ENCODE measurements around the gene CENPM. TPM values are rescaled to one million over a fixed set of nuclear protein-coding genes. Genes with fewer than 3 reads are reported as not detected.

Gene CENPM
- total and polyA plus RNA-seq, 10 of the 15 experiments (the other 5 are each of a cell fraction or from before 2014, with no cell fraction given): 36.7 to 212 (median 74.7) TPM

GRCh38 chr22:41934284-41935014, 12.5 kb downstream of the CENPM start:
- 91% methylated on average over 17 of the region's 17 CpGs for WGBS (ENCODE audit: insufficient coverage, insufficient replicate concordance, low lambda C conversion rate, missing lambda C conversion rate)
- TF ChIP-seq NBN (IDR thresholded peaks at IDR 0.05) (no peak), MTA2 (IDR thresholded peaks at IDR 0.05; ENCODE audit: low read depth) (no peak), ZNF687 (IDR thresholded peaks at IDR 0.05) (peak; percentile 51), POLR2AphosphoS2 (IDR thresholded peaks at IDR 0.05; ENCODE audit: low read depth, low read length) (0 out of 2 replicates have a peak, but pooled peaks have one; percentile 43), CREM (IDR thresholded peaks at IDR 0.05; ENCODE audit: low read depth) (no peak), E2F4 (IDR thresholded peaks at IDR 0.05; ENCODE audit: low read depth, low read length) (no peak), ZSCAN29 (IDR thresholded peaks at IDR 0.05) (no peak), ETV6 (conservative IDR thresholded peaks at IDR 0.05 in 1 of 2, IDR thresholded peaks at IDR 0.05 in 1 of 2; ENCODE audit: borderline replicate concordance in 1 of 2, low read depth in 1 of 2) (no peak), BRCA1 (IDR thresholded peaks at IDR 0.05; ENCODE audit: low read depth, low read length) (no peak), SREBF2 (IDR thresholded peaks at IDR 0.05; ENCODE audit: low read length) (no peak), RCOR1 (conservative IDR thresholded peaks at IDR 0.05; ENCODE audit: low read depth, low read length) (no peak), NRF1 (conservative IDR thresholded peaks at IDR 0.05; ENCODE audit: low read depth, low read length) (no peak)
- TF ChIP-seq, protein P1, sequence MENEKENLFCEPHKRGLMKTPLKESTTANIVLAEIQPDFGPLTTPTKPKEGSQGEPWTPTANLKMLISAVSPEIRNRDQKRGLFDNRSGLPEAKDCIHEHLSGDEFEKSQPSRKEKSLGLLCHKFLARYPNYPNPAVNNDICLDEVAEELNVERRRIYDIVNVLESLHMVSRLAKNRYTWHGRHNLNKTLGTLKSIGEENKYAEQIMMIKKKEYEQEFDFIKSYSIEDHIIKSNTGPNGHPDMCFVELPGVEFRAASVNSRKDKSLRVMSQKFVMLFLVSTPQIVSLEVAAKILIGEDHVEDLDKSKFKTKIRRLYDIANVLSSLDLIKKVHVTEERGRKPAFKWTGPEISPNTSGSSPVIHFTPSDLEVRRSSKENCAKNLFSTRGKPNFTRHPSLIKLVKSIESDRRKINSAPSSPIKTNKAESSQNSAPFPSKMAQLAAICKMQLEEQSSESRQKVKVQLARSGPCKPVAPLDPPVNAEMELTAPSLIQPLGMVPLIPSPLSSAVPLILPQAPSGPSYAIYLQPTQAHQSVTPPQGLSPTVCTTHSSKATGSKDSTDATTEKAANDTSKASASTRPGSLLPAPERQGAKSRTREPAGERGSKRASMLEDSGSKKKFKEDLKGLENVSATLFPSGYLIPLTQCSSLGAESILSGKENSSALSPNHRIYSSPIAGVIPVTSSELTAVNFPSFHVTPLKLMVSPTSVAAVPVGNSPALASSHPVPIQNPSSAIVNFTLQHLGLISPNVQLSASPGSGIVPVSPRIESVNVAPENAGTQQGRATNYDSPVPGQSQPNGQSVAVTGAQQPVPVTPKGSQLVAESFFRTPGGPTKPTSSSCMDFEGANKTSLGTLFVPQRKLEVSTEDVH (IDR thresholded peaks at IDR 0.05; ENCODE audit: low read depth, partially characterized antibody): no peak

More at GRCh38 chr22:41934284-41935014, 12.5 kb downstream of the CENPM start:
- ChIA-PET POLR2A (interaction anchor here (0.8 to 12.6 kb wide), 4 partner anchors 9 to 72 kb away, joined by 3 to 599 read pairs (median 74); partner anchors contain the start of genes CENPM, SHISA8, SMIM45 and TNFRSF13C), SMC1A (ENCODE audit: uncharacterized antibody, unreplicated experiment) (interaction anchor here (1.5 to 11.9 kb wide), 3 partner anchors 11 to 72 kb away, joined by 4 to 321 read pairs (median 41); partner anchors contain the start of genes CENPM and TNFRSF13C), CTCF (interaction anchor here (0.5 to 8.3 kb wide), 4 partner anchors 10 to 237 kb away, joined by 3 to 234 read pairs (median 4); partner anchors contain the start of gene TNFRSF13C), RAD21 (ENCODE audit: unreplicated experiment) (interaction anchor here (7.7 to 8.6 kb wide), 2 partner anchors 10 to 15 kb away, joined by 115 to 408 read pairs; partner anchors contain the start of genes CENPM, SMIM45 and TNFRSF13C)
- no peak overlapping the region for H3K4me2 ChIP-seq (ENCODE audit: control insufficient read depth, insufficient read depth)
- H3K4me1 ChIP-seq (ENCODE audit: control insufficient read depth, insufficient read depth, low read length): peaks cover 81% of the 10 kb centered on the region
- H2AFZ ChIP-seq (ENCODE audit: control insufficient read depth, low read depth, low read length): no peak overlapping the region
- H3K79me2 ChIP-seq (ENCODE audit: control insufficient read depth, insufficient read depth, low read length): peaks cover 19% of the 10 kb centered on the region
- H4K20me1 ChIP-seq (ENCODE audit: control insufficient read depth, insufficient read depth): no peaks in the 10 kb centered on the region
- no peaks in the 10 kb centered on the region for H3K27me3 ChIP-seq (replicated peaks in 1 of 2; ENCODE audit: control insufficient read depth in 2 of 2, insufficient read depth in 2 of 2, low read length in 1 of 2)
- intact Hi-C loops (cut with micrococcal nuclease; ENCODE audit: unreplicated experiment): no loop called here
- H3K4me3 ChIP-seq: no peak overlapping the region
- ATAC-seq: no peak
- BruUV-seq (replicated peaks): no TSS peak
- no peak for FAIRE-seq
- peak overlapping the region; percentile 16; the same call in 1 of the 2 replicates for H3K9ac ChIP-seq (ENCODE audit: control insufficient read depth, insufficient read depth, low read length)
- H3K9me3 ChIP-seq (replicated peaks; ENCODE audit: control insufficient read depth, insufficient read depth, low read length): no peaks in the 10 kb centered on the region
- no peak for DNase-seq (ENCODE audit: low read depth, low spot score)
- H3K27ac ChIP-seq (ENCODE audit: control insufficient read depth, insufficient read depth): peak overlapping the region; percentile 94
- H3K36me3 ChIP-seq (ENCODE audit: control insufficient read depth in 2 of 2, insufficient read depth in 2 of 2, low read length in 1 of 2): peaks cover 5 to 15% of the 10 kb centered on the region in 2 experiments; a peak in 3 of 4 replicates
- in situ Hi-C loops (cut with MboI): no loop called here

Data from GM12878 (cell line).